Activated B cell treated with CpG ODN at 0.5 μM for 24 hours (primary cell): ENCODE measurements around the gene CRYGA. TPM values are rescaled to one million over a fixed set of nuclear protein-coding genes. Genes with fewer than 3 reads are reported as not detected.
A peak's percentile ranks its signal among the peaks of the same experiment; 100 is the strongest.
"Not testable (repeated sequence)": the region's sequence is repeated elsewhere in the genome, so short reads cannot be mapped to it uniquely, and the experiment has no call there.

ENCODE experiments used
- ATAC-seq: fragments of 200-7000 bp; cut with Tn5 transposase; one replicate; pipeline ENCODE4 v1.10.0; 2021; ENCODE audit warnings: low read depth, mild to moderate bottlenecking, moderate library complexity
- CTCF ChIA-PET: fragments of 350-600 bp; sonication (Branson Sonifier 250); formaldehyde crosslinking; loops from one replicate; lab custom pipeline; 2021; ENCODE audit warnings: antibody characterized with exemption; lab: Charles Lee
- POLR2A ChIA-PET: fragments of 350-600 bp; sonication (Branson Sonifier 250); formaldehyde crosslinking; loops from one replicate; lab custom pipeline; 2021; ENCODE audit warnings: antibody characterized with exemption; lab: Charles Lee
- DNase-seq: peaks from one replicate; pipeline ENCODE4 v3.0.0; 2022
- H3K27ac Mint-ChIP-seq: one replicate; pipeline ENCODE4 v1.8.0; 2020; ENCODE audit warnings: mixed read lengths
- H3K27me3 Mint-ChIP-seq: one replicate; pipeline ENCODE4 v1.8.0; 2021; ENCODE audit warnings: mixed read lengths
- H3K36me3 Mint-ChIP-seq: one replicate; pipeline ENCODE4 v1.8.0; 2021; ENCODE audit warnings: low read depth, mixed read lengths
- H3K4me1 Mint-ChIP-seq: one replicate; pipeline ENCODE4 v1.8.0; 2021; ENCODE audit warnings: mixed read lengths
- H3K4me3 Mint-ChIP-seq: one replicate; pipeline ENCODE4 v1.8.0; 2020; ENCODE audit warnings: mild to moderate bottlenecking, mixed read lengths
- H3K9me3 Mint-ChIP-seq: one replicate; pipeline ENCODE4 v1.8.0; 2020; ENCODE audit warnings: mixed read lengths
- intact Hi-C: fragments of 100-400 bp; cut with micrococcal nuclease; formaldehyde crosslinking; loops from one replicate; pipeline ENCODE4 v1.15.1; 2024
- total RNA-seq: library from RNA; stranded (reverse); gene quantifications from 2 replicates; pipeline ENCODE4 v1.2.3, GENCODE V29; 2022
- TF ChIP-seq, protein P1 (sequence below): fragments of 200-600 bp; IDR thresholded peaks from one replicate; pipeline ENCODE4 v1.8.0; 2022; ENCODE audit warnings: antibody characterized with exemption, mild to moderate bottlenecking

Gene CRYGA
- total RNA-seq, 1 donor from 2014 or later, result not detected

DNA sequence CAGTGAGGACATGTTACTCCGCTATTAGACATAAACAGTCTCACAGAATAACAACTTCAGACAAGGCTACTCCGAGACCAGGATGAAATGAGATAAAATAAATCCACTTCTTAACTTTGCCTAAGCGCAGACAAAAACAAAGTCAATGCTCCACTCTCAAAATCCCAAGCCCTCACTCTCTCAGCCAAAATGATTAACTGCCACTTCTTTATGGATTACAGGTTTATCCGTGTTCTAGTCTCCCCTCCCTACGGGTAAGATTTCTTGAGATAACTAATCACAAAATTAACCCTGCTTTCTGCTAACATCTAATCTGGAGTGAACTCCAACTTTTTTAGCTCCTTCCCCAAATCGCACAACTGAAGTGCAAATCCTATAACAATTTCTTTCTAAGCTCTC is 32.7 kb downstream of the CRYGA start:
- intact Hi-C loops, result no loop called here
- POLR2A ChIA-PET, result no interaction called here
- Mint-ChIP-seq H3K36me3 (no peaks in the 10 kb centered on the region), H3K9me3 (no peaks in the 10 kb centered on the region), H3K27ac (no peak overlapping the region), H3K4me3 (no peak overlapping the region), H3K27me3 (peaks cover 12% of the 10 kb centered on the region), H3K4me1 (no peaks in the 10 kb centered on the region)
- ATAC-seq (no peak), DNase-seq (no peak)
- CTCF ChIA-PET, result no interaction called here
- TF ChIP-seq, protein P1, sequence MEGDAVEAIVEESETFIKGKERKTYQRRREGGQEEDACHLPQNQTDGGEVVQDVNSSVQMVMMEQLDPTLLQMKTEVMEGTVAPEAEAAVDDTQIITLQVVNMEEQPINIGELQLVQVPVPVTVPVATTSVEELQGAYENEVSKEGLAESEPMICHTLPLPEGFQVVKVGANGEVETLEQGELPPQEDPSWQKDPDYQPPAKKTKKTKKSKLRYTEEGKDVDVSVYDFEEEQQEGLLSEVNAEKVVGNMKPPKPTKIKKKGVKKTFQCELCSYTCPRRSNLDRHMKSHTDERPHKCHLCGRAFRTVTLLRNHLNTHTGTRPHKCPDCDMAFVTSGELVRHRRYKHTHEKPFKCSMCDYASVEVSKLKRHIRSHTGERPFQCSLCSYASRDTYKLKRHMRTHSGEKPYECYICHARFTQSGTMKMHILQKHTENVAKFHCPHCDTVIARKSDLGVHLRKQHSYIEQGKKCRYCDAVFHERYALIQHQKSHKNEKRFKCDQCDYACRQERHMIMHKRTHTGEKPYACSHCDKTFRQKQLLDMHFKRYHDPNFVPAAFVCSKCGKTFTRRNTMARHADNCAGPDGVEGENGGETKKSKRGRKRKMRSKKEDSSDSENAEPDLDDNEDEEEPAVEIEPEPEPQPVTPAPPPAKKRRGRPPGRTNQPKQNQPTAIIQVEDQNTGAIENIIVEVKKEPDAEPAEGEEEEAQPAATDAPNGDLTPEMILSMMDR, result no peak

- no peak within 1 kb of the TSS for H3K4me3 Mint-ChIP-seq
- intact Hi-C loops, result no loop called here
- CTCF ChIA-PET, result no interaction called here
These were observed 33.4 kb downstream of the CRYGA start, which contains the start of gene CRYGC for GRCh38 chr2:208129744-208130711. Gene CRYGC (minus strand): TSS chr2:208129828. CDS start chr2:208129792, 36 bp downstream.

DNA sequence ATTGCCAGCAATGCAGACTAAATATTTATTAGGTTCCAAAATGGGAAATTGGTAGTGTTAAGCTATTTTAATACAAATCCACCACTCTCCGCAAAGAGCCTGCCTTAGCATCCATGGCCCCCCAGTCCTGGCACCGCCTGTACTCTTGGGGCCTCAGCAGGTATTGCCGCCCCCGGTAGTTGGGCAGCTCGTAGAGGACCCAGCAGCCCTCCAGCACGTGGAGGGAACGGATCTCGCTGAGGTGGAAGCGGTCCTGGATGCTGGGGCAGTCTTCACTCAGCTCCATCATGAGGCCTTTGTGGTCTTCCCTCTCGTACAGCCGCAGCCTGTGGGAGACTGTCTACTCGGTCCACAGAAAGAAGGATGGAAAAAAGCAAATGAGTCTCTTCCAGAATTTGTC is 35.3 kb downstream of the CRYGA start:
- ChIA-PET CTCF (no interaction called here), POLR2A (no interaction called here)
- Mint-ChIP-seq H3K4me3 (no peak overlapping the region), H3K36me3 (no peaks in the 10 kb centered on the region), H3K27me3 (peaks cover 27% of the 10 kb centered on the region), H3K27ac (no peak overlapping the region), H3K4me1 (peaks cover 10% of the 10 kb centered on the region), H3K9me3 (no peaks in the 10 kb centered on the region)
- intact Hi-C loops, result no loop called here
- ATAC-seq (no peak), DNase-seq (no peak)
- TF ChIP-seq, protein P1, result no peak

More at GRCh38 chr2:208129744-208130711, 33.4 kb downstream of the CRYGA start, which contains the start of gene CRYGC:
- Mint-ChIP-seq H3K36me3 (no peaks in the 10 kb centered on the region), H3K9me3 (no peaks in the 10 kb centered on the region), H3K4me1 (peaks cover under 1% of the 10 kb centered on the region), H3K27ac (no peak within 1 kb of the TSS), H3K27me3 (peaks cover 18% of the 10 kb centered on the region)
- ATAC-seq, result no peak
- TF ChIP-seq, protein P1, result no peak
- DNase-seq, result no peak
- POLR2A ChIA-PET, result interaction anchor here (0.6 kb wide), 1 partner anchor 431 kb away, joined by 5 read pairs; no protein-coding TSS in a partner anchor

DNA sequence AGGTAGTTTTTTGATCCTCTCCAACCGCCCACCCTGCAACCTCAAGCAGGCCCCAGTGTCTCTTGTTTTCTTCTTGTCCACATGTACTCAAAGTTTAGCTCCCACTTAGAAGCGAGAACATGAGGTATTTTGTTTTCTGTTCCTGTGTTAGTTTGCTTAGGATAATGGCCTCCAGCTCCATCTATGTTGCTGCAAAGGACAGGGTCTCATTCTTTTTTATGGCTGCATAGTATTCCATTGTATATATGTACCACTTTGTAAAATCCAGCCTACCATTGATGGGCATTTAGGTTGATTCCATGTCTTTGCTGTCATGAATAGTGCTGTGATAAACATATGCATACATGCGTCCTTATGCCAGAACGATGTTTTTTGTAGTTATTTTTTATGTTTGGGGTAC is 36.3 kb downstream of the CRYGA start:
- intact Hi-C loops, result no loop called here
- CTCF ChIA-PET, result no interaction called here
- H3K36me3 Mint-ChIP-seq, result no peaks in the 10 kb centered on the region

GRCh38 chr2:208125251-208125650 is 38.1 kb downstream of the CRYGA start:
- TF ChIP-seq, protein P1, result no peak
- CTCF ChIA-PET, result no interaction called here
- Mint-ChIP-seq H3K36me3 (no peaks in the 10 kb centered on the region), H3K4me1 (peaks cover 10% of the 10 kb centered on the region), H3K9me3 (no peaks in the 10 kb centered on the region), H3K27ac (no peak overlapping the region), H3K27me3 (peaks cover 24% of the 10 kb centered on the region), H3K4me3 (no peak overlapping the region)
- POLR2A ChIA-PET, result no interaction called here
- intact Hi-C loops, result no loop called here
- ATAC-seq, result no peak
- DNase-seq, result no peak

More for the DNA sequence above, 36.3 kb downstream of the CRYGA start:
- DNase-seq (no peak), ATAC-seq (no peak)
- Mint-ChIP-seq H3K27me3 (peaks cover 22% of the 10 kb centered on the region), H3K4me3 (no peak overlapping the region), H3K4me1 (peaks cover 10% of the 10 kb centered on the region), H3K9me3 (no peaks in the 10 kb centered on the region), H3K27ac (no peak overlapping the region)
- TF ChIP-seq, protein P1, result no peak
- POLR2A ChIA-PET, result no interaction called here

DNA sequence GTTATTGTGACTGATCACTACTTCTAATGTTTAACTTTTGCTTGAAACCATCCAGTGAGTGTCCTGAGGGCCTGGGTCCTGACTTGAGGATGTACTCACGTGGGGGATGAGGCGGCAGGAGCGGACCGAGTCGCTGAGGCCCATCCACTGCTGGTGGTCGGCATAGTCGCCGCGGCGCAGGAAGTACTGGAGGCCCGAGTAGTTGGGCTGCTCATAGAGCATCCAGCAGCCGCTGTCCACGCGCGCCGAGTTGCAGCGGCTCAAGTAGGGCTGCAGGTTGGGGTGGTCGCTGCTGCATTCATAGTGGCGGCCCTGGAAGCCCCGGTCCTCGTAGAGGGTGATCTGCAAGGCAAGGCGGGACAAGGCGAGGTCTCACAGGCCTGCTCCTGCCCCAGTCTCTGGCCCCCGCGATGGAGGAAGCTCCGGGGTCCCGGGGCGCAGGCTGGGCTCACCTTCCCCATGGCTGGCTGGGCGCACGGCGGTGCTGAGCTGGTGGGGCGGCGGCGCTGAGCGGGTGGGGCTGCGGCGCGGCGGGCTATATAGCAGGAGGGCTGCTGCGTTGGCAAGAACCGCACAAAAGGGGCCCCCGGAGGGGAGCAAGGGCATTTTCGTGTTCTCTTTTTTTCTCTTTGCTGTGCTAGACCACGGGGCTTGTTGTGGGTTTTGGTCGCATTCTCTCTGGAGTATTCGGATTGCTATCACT is 39.2 kb downstream of the CRYGA start, which contains the start of gene CRYGD:
Gene CRYGD, minus strand, starts transcription at position 512 of the 703 bp plus-strand sequence. Its CDS starts 51 bp downstream, at position 461.
- H3K9me3 Mint-ChIP-seq, POLR2A ChIA-PET, DNase-seq, intact Hi-C loops, H3K27ac Mint-ChIP-seq, H3K4me1 Mint-ChIP-seq, CTCF ChIA-PET, H3K36me3 Mint-ChIP-seq, ATAC-seq: not testable (repeated sequence)
- Mint-ChIP-seq H3K27me3 (peaks cover 24% of the 10 kb centered on the region), H3K4me3 (peak within 1 kb of the TSS; percentile 35)
